Erythroblast (primary cell): ENCODE data around the gene SOD3.

Experiments used
- GATA1 ChIP-seq: IDR thresholded peaks from 2 replicates; pipeline ENCODE4 v1.6.1; 2011; ENCODE audit warnings: low read depth, mild to moderate bottlenecking, control low read depth, low read length, moderate library complexity
- POLR2A ChIP-seq: IDR thresholded peaks from 2 replicates; pipeline ENCODE4 v1.6.1; 2011; ENCODE audit warnings: mild to moderate bottlenecking, low read length

DNA sequence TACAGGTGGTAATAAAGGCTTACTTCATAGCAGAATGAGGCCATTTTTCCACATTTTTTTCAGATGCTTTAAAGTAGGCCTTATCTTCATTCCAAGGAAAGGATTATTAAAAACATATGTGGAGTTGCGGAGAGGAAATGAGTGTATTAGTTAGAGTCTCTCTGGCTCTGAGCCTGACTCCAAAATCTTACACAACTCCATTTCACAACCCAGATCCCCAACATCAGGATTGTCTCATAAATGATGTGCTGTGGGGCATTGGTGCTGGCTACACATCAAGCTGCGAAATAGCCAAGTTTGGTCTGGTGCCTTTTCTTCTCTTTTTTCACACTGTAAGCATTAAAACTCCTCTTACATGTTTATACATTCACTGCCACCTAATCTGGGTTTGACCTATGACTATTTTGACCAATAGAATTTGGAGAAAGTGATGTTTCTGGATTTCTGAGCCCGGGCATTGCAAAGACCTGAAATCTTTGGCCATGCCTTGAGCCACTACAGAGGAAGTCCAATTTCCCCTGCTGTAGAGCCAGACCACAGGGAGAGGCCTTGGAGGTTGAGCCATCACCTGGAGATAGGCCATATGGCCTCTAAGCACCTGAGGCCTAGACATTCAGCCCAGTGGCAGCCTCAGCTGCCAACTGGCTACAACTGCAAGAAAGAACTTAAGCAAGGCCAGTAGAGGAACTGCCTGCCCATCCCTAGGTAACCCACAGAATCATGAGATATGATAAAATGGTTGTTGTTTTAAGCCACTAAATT is 16.7 kb upstream of the SOD3 start:
- TF ChIP-seq POLR2A (no peak), GATA1 (no peak)
